T-helper 2 cell treated with Interferon-gamma antibody and Interleukin-4, amounts not matched to agents 5 μg/mL and 100 μg/mL, for 36 hours (primary cell): ENCODE results near the gene GPX4.
A peak's percentile ranks its signal among the peaks of the same experiment; 100 is the strongest.

Experiments used
- DNase-seq: peaks from one replicate; pipeline ENCODE4 v3.0.0; 2021; ENCODE audit warnings: low spot score
- H3K27ac Mint-ChIP-seq: one replicate; pipeline ENCODE4 v1.8.0; 2021; ENCODE audit warnings: mild to moderate bottlenecking, mixed read lengths
- H3K27me3 Mint-ChIP-seq: one replicate; pipeline ENCODE4 v1.8.0; 2021; ENCODE audit warnings: low read depth, mixed read lengths
- H3K36me3 Mint-ChIP-seq: one replicate; pipeline ENCODE4 v1.8.0; 2021; ENCODE audit warnings: low read depth, mixed read lengths
- H3K4me1 Mint-ChIP-seq: one replicate; pipeline ENCODE4 v1.8.0; 2021; ENCODE audit warnings: low read depth, mixed read lengths
- H3K4me3 Mint-ChIP-seq: one replicate; pipeline ENCODE4 v1.8.0; 2022; ENCODE audit warnings: mild to moderate bottlenecking, moderate library complexity, mixed read lengths
- H3K9me3 Mint-ChIP-seq: one replicate; pipeline ENCODE4 v1.8.0; 2021; ENCODE audit warnings: mixed read lengths

Gene GPX4

GRCh38 chr19:1140272-1141027 is 36.7 kb downstream of the GPX4 start:
- H3K4me3 Mint-ChIP-seq = no peak overlapping the region

GRCh38 chr19:1141944-1142343 is 38.1 kb downstream of the GPX4 start:
- Mint-ChIP-seq H3K4me1 (no peaks in the 10 kb centered on the region), H3K36me3 (peaks cover 29% of the 10 kb centered on the region), H3K9me3 (no peaks in the 10 kb centered on the region), H3K27ac (no peak overlapping the region), H3K27me3 (no peaks in the 10 kb centered on the region), H3K4me3 (no peak overlapping the region)
- DNase-seq = no peak

More at GRCh38 chr19:1140272-1141027, 36.7 kb downstream of the GPX4 start:
- H3K4me1 Mint-ChIP-seq = peaks cover 3% of the 10 kb centered on the region
- no peak overlapping the region for H3K27ac Mint-ChIP-seq
- H3K36me3 Mint-ChIP-seq = peaks cover 25% of the 10 kb centered on the region
- no peaks in the 10 kb centered on the region for H3K27me3 Mint-ChIP-seq
- H3K9me3 Mint-ChIP-seq = no peaks in the 10 kb centered on the region
- DNase-seq = no peak

GRCh38 chr19:1143828-1144399 is 40.1 kb downstream of the GPX4 start:
- no peak overlapping the region for H3K4me3 Mint-ChIP-seq
- H3K4me1 Mint-ChIP-seq = no peaks in the 10 kb centered on the region
- H3K36me3 Mint-ChIP-seq = peaks cover 28% of the 10 kb centered on the region
- no peaks in the 10 kb centered on the region for H3K27me3 Mint-ChIP-seq
- H3K9me3 Mint-ChIP-seq = no peaks in the 10 kb centered on the region
- no peak overlapping the region for H3K27ac Mint-ChIP-seq
- DNase-seq = no peak

GRCh38 chr19:1144741-1145140 is 40.9 kb downstream of the GPX4 start:
- H3K4me3 Mint-ChIP-seq = no peak overlapping the region
- no peaks in the 10 kb centered on the region for H3K4me1 Mint-ChIP-seq
- DNase-seq = no peak
- no peaks in the 10 kb centered on the region for H3K27me3 Mint-ChIP-seq
- no peaks in the 10 kb centered on the region for H3K9me3 Mint-ChIP-seq
- H3K27ac Mint-ChIP-seq = peak overlapping the region; percentile 39
- H3K36me3 Mint-ChIP-seq = peaks cover 29% of the 10 kb centered on the region

- H3K27me3 Mint-ChIP-seq = no peaks in the 10 kb centered on the region
- H3K4me3 Mint-ChIP-seq = no peak overlapping the region
- no peaks in the 10 kb centered on the region for H3K9me3 Mint-ChIP-seq
- no peak for DNase-seq
- H3K27ac Mint-ChIP-seq = no peak overlapping the region
- peaks cover 28% of the 10 kb centered on the region for H3K36me3 Mint-ChIP-seq
- H3K4me1 Mint-ChIP-seq = no peaks in the 10 kb centered on the region
Measured at GRCh38 chr19:1145635-1146411, 42.0 kb downstream of the GPX4 start.

GRCh38 chr19:1146412-1146699 is 42.6 kb downstream of the GPX4 start:
- Mint-ChIP-seq H3K36me3 (peaks cover 29% of the 10 kb centered on the region), H3K27me3 (no peaks in the 10 kb centered on the region), H3K4me3 (no peak overlapping the region), H3K4me1 (no peaks in the 10 kb centered on the region), H3K27ac (no peak overlapping the region), H3K9me3 (no peaks in the 10 kb centered on the region)
- no peak for DNase-seq

- Mint-ChIP-seq H3K4me3 (no peak overlapping the region), H3K4me1 (no peaks in the 10 kb centered on the region), H3K36me3 (peaks cover 28% of the 10 kb centered on the region), H3K9me3 (no peaks in the 10 kb centered on the region), H3K27ac (no peak overlapping the region), H3K27me3 (no peaks in the 10 kb centered on the region)
- DNase-seq = no peak
Measured at GRCh38 chr19:1146858-1147780, 43.3 kb downstream of the GPX4 start.

- H3K36me3 Mint-ChIP-seq = peaks cover 24% of the 10 kb centered on the region
- H3K4me3 Mint-ChIP-seq = no peak overlapping the region
- H3K4me1 Mint-ChIP-seq = no peaks in the 10 kb centered on the region
- DNase-seq = no peak
- no peaks in the 10 kb centered on the region for H3K27me3 Mint-ChIP-seq
- no peak overlapping the region for H3K27ac Mint-ChIP-seq
- H3K9me3 Mint-ChIP-seq = no peaks in the 10 kb centered on the region
Measured at GRCh38 chr19:1147934-1148549, 44.2 kb downstream of the GPX4 start.

GRCh38 chr19:1149259-1150045 is 45.7 kb downstream of the GPX4 start:
- Mint-ChIP-seq H3K27ac (no peak overlapping the region), H3K4me1 (no peaks in the 10 kb centered on the region), H3K27me3 (no peaks in the 10 kb centered on the region), H3K9me3 (no peaks in the 10 kb centered on the region), H3K36me3 (peaks cover 15% of the 10 kb centered on the region), H3K4me3 (no peak overlapping the region)
- no peak for DNase-seq

- H3K27me3 Mint-ChIP-seq = no peaks in the 10 kb centered on the region
Measured at GRCh38 chr19:1150333-1151036, 46.7 kb downstream of the GPX4 start.

GRCh38 chr19:1151037-1151724 is 47.4 kb downstream of the GPX4 start:
- DNase-seq = no peak
- Mint-ChIP-seq H3K36me3 (peaks cover 7% of the 10 kb centered on the region), H3K27ac (no peak overlapping the region), H3K27me3 (no peaks in the 10 kb centered on the region), H3K4me3 (no peak overlapping the region), H3K9me3 (no peaks in the 10 kb centered on the region), H3K4me1 (no peaks in the 10 kb centered on the region)

More at GRCh38 chr19:1150333-1151036, 46.7 kb downstream of the GPX4 start:
- DNase-seq = no peak
- peaks cover 10% of the 10 kb centered on the region for H3K36me3 Mint-ChIP-seq
- no peaks in the 10 kb centered on the region for H3K9me3 Mint-ChIP-seq
- no peaks in the 10 kb centered on the region for H3K4me1 Mint-ChIP-seq
- H3K27ac Mint-ChIP-seq = no peak overlapping the region
- H3K4me3 Mint-ChIP-seq = no peak overlapping the region
